MM.1S (cell line): Measurements from ENCODE around the gene THSD7B.

Experiments
- DNase-seq: peaks from one replicate; pipeline ENCODE4 v3.0.0-alpha.2; 2015
- H2AFZ ChIP-seq: fragments of 300-600 bp; sonication (generic); 2 replicates; pipeline ENCODE4 v1.6.0; 2016; ENCODE audit warnings: antibody characterized with exemption, low read length
- H3F3A ChIP-seq: fragments of 300-600 bp; sonication (generic); 2 replicates; pipeline ENCODE4 v1.6.1; 2016; ENCODE audit warnings: mild to moderate bottlenecking, antibody characterized with exemption, low read length, moderate library complexity, mixed read lengths; ENCODE audit not compliant: insufficient read depth
- H3K27ac ChIP-seq: fragments of 300-600 bp; sonication (generic); 2 replicates; pipeline ENCODE4 v1.5.1; 2016; ENCODE audit warnings: mild to moderate bottlenecking, low read length
- H3K27me3 ChIP-seq: fragments of 300-600 bp; sonication (generic); replicated peaks from 2 replicates; pipeline ENCODE4 v1.6.0; 2016; ENCODE audit warnings: low read length; ENCODE audit not compliant: insufficient read depth
- H3K36me3 ChIP-seq: fragments of 300-600 bp; sonication (generic); replicated peaks from 2 replicates; pipeline ENCODE4 v1.6.1; 2016; ENCODE audit warnings: mild to moderate bottlenecking, low read length, mixed read lengths; ENCODE audit not compliant: insufficient read depth
- H3K4me1 ChIP-seq: fragments of 300-600 bp; sonication (generic); 2 replicates; pipeline ENCODE4 v1.6.1; 2016; ENCODE audit warnings: low read length, mixed read lengths
- H3K4me2 ChIP-seq: fragments of 300-600 bp; sonication (generic); 2 replicates; pipeline ENCODE4 v1.6.0; 2016; ENCODE audit warnings: low read depth, low read length
- H3K4me3 ChIP-seq: fragments of 300-600 bp; sonication (generic); 2 replicates; pipeline ENCODE4 v1.5.1; 2016; ENCODE audit warnings: low read length, mixed read lengths
- H3K79me2 ChIP-seq: fragments of 300-600 bp; sonication (generic); 2 replicates; pipeline ENCODE4 v1.6.1; 2016; ENCODE audit warnings: mixed run types, low read length, mixed read lengths
- H3K9ac ChIP-seq: fragments of 300-600 bp; sonication (generic); 2 replicates; pipeline ENCODE4 v1.6.1; 2016; ENCODE audit warnings: low read length, mixed read lengths
- H3K9me2 ChIP-seq: fragments of 300-600 bp; sonication (generic); replicated peaks from 2 replicates; pipeline ENCODE4 v1.6.1; 2016; ENCODE audit warnings: mild to moderate bottlenecking, low read length, mixed read lengths; ENCODE audit not compliant: insufficient read depth
- H3K9me3 ChIP-seq: fragments of 300-600 bp; sonication (generic); replicated peaks from 2 replicates; pipeline ENCODE4 v1.6.1; 2016; ENCODE audit warnings: mild to moderate bottlenecking, low read length, mixed read lengths; ENCODE audit not compliant: insufficient read depth
- H4K20me1 ChIP-seq: fragments of 300-600 bp; sonication (generic); 2 replicates; pipeline ENCODE4 v1.6.1; 2016; ENCODE audit warnings: mild to moderate bottlenecking, low read length, moderate library complexity, mixed read lengths; ENCODE audit not compliant: insufficient read depth
- CTCF ChIP-seq: fragments of 300-600 bp; sonication (generic); IDR thresholded peaks from 2 replicates; pipeline ENCODE4 v1.5.1; 2016; ENCODE audit warnings: antibody characterized with exemption, low read length, mixed read lengths
- EZH2 ChIP-seq: fragments of 300-600 bp; sonication (generic); optimal IDR thresholded peaks from 2 replicates; pipeline ENCODE3; 2017; ENCODE audit warnings: low read depth, mild to moderate bottlenecking, antibody characterized with exemption, low read length, mixed read lengths
- EZH2phosphoT487 ChIP-seq: fragments of 300-600 bp; sonication (generic); IDR thresholded peaks from 2 replicates; pipeline ENCODE4 v1.6.1; 2018; ENCODE audit warnings: antibody characterized with exemption, low read length

Gene THSD7B

GRCh38 chr2:137508739-137509384 lies 743.5 kb downstream of the THSD7B start:
- Histone ChIP-seq H3K9me2 (no peaks in the 10 kb centered on the region), H3K79me2 (no peaks in the 10 kb centered on the region), H3K4me3 (no peak overlapping the region), H3F3A (no peaks in the 10 kb centered on the region), H3K9ac (no peak overlapping the region), H3K27me3 (no peaks in the 10 kb centered on the region), H2AFZ (no peak overlapping the region), H3K27ac (no peak overlapping the region), H3K9me3 (no peaks in the 10 kb centered on the region), H3K36me3 (no peaks in the 10 kb centered on the region), H4K20me1 (no peaks in the 10 kb centered on the region), H3K4me1 (no peaks in the 10 kb centered on the region), H3K4me2 (no peak overlapping the region)
- DNase-seq, result no peak
- no peak for TF ChIP-seq EZH2
- no peak for TF ChIP-seq CTCF
- TF ChIP-seq EZH2phosphoT487, result no peak

DNA sequence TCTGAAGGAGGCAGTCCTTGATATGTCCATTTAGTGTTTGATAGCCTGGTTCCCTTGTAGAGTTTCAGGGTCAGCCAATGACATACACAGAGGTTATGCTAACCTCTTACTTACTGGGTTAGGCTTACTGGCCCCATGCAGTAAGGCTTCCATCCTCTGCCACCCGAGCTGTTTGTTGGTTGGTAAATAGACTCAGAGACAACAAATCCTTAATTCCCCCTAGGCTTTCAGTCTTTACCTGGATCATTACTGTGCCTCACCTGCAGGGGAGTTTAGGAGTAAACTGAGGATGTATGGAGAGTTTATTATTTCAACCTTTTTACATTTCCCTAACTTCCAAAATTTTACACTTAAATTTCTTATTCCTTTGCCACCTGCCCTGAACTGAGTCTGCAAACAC lies 746.2 kb downstream of the THSD7B start:
- no peak overlapping the region for H3K9ac ChIP-seq
- H3K27ac ChIP-seq, result no peak overlapping the region
- no peaks in the 10 kb centered on the region for H3K36me3 ChIP-seq
- TF ChIP-seq CTCF (no peak), EZH2phosphoT487 (no peak), EZH2 (no peak)
- no peak overlapping the region for H3K4me3 ChIP-seq
- H3K27me3 ChIP-seq, result no peaks in the 10 kb centered on the region
- no peak overlapping the region for H3K4me2 ChIP-seq
- H3K9me3 ChIP-seq, result no peaks in the 10 kb centered on the region
- H3K79me2 ChIP-seq, result no peaks in the 10 kb centered on the region
- H3K4me1 ChIP-seq, result no peaks in the 10 kb centered on the region
- no peaks in the 10 kb centered on the region for H4K20me1 ChIP-seq
- H3K9me2 ChIP-seq, result no peaks in the 10 kb centered on the region
- H2AFZ ChIP-seq, result no peak overlapping the region
- no peak for DNase-seq
- no peaks in the 10 kb centered on the region for H3F3A ChIP-seq

- Histone ChIP-seq H3K4me3 (no peak overlapping the region), H3K27me3 (no peaks in the 10 kb centered on the region), H3K4me1 (no peaks in the 10 kb centered on the region), H3K27ac (no peak overlapping the region), H3K9ac (no peak overlapping the region), H3K36me3 (no peaks in the 10 kb centered on the region), H2AFZ (no peak overlapping the region), H3K4me2 (no peak overlapping the region), H3K9me3 (no peaks in the 10 kb centered on the region), H3K9me2 (no peaks in the 10 kb centered on the region), H4K20me1 (no peaks in the 10 kb centered on the region), H3K79me2 (no peaks in the 10 kb centered on the region), H3F3A (no peaks in the 10 kb centered on the region)
- TF ChIP-seq EZH2phosphoT487 (no peak), CTCF (no peak)
- no peak for DNase-seq
Observed at GRCh38 chr2:137521653-137522619, 756.6 kb downstream of the THSD7B start.
